GM23248 (cell line): ENCODE data around the gene DMC1. TPM values are rescaled to one million over a fixed set of nuclear protein-coding genes. Genes with fewer than 3 reads are reported as not detected.

Experiments used
- DNase-seq: peaks from one replicate; pipeline ENCODE4 v3.0.0-alpha.2; 2015
- H2AFZ ChIP-seq: fragments of 200-600 bp; sonication (generic); 2 replicates; pipeline ENCODE4 v1.6.1; 2016; ENCODE audit warnings: antibody characterized with exemption
- H3F3A ChIP-seq: fragments of 200-600 bp; sonication (generic); 2 replicates; pipeline ENCODE4 v1.6.1; 2016; ENCODE audit warnings: mild to moderate bottlenecking, antibody characterized with exemption, mixed run types; ENCODE audit not compliant: insufficient read depth
- H3K27ac ChIP-seq: fragments of 200-600 bp; sonication (generic); 2 replicates; pipeline ENCODE4 v1.5.1; 2016; ENCODE audit warnings: mild to moderate bottlenecking
- H3K27me3 ChIP-seq: fragments of 200-600 bp; sonication (generic); replicated peaks from 2 replicates; pipeline ENCODE4 v1.6.1; 2016; ENCODE audit warnings: mild to moderate bottlenecking; ENCODE audit not compliant: insufficient read depth
- H3K36me3 ChIP-seq: fragments of 200-600 bp; sonication (generic); 2 replicates; pipeline ENCODE4 v1.6.1; 2016; ENCODE audit warnings: low read depth, mild to moderate bottlenecking
- H3K4me1 ChIP-seq: fragments of 200-600 bp; sonication (generic); 2 replicates; pipeline ENCODE4 v1.6.1; 2016; ENCODE audit warnings: mild to moderate bottlenecking; ENCODE audit not compliant: insufficient read depth
- H3K4me2 ChIP-seq: fragments of 200-600 bp; sonication (generic); one replicate; pipeline ENCODE4 v1.6.1; 2016; ENCODE audit warnings: mild to moderate bottlenecking; ENCODE audit not compliant: unreplicated experiment
- H3K4me3 ChIP-seq: fragments of 200-600 bp; sonication (generic); 2 replicates; pipeline ENCODE4 v1.5.1; 2016; ENCODE audit warnings: mild to moderate bottlenecking
- H3K79me2 ChIP-seq: fragments of 200-600 bp; sonication (generic); 2 replicates; pipeline ENCODE4 v1.6.1; 2016; ENCODE audit warnings: mild to moderate bottlenecking; ENCODE audit not compliant: insufficient read depth
- H3K9ac ChIP-seq: fragments of 200-600 bp; sonication (generic); 2 replicates; pipeline ENCODE4 v1.6.1; 2016; ENCODE audit warnings: mild to moderate bottlenecking
- H3K9me2 ChIP-seq: fragments of 200-600 bp; sonication (generic); 2 replicates; pipeline ENCODE4 v1.6.1; 2016; ENCODE audit warnings: mixed run types, mild to moderate bottlenecking, moderate library complexity; ENCODE audit not compliant: insufficient read depth
- H3K9me3 ChIP-seq: fragments of 200-600 bp; sonication (generic); one replicate; pipeline ENCODE4 v1.6.1; 2017; ENCODE audit warnings: low read depth
- H4K20me1 ChIP-seq: fragments of 200-600 bp; sonication (generic); 2 replicates; pipeline ENCODE4 v1.6.0; 2016; ENCODE audit not compliant: insufficient read depth
- EZH2 ChIP-seq: fragments of 200-600 bp; sonication (generic); IDR thresholded peaks from 2 replicates; pipeline ENCODE4 v1.6.1; 2018; ENCODE audit warnings: antibody characterized with exemption, mild to moderate bottlenecking; ENCODE audit not compliant: insufficient read depth, poor library complexity, severe bottlenecking
- EZH2phosphoT487 ChIP-seq: fragments of 200-600 bp; sonication (generic); IDR thresholded peaks from 2 replicates; pipeline ENCODE4 v1.6.1; 2018; ENCODE audit warnings: antibody characterized with exemption, moderate library complexity, mild to moderate bottlenecking, low read depth; ENCODE audit not compliant: insufficient read depth
- WGBS, 2 experiments: methylation state at CpG; one replicate each; pipeline ENCODE4 v1.1.6; 2015 to 2017; ENCODE audit warnings: low lambda C conversion rate in 2 of 2, low coverage in 1 of 2; ENCODE audit errors: missing lambda C conversion rate in 2 of 2; 5-methylcytosine and 5-hydroxymethylcytosine counted together
- in situ Hi-C: fragments of 300-500 bp; cut with MboI; formaldehyde crosslinking; loops from 2 replicates; pipeline ENCODE4 v1.15.0; 2020
- polyA plus RNA-seq: library from polyadenylated mRNA; unstranded; fragments of >200 nt; fragmentation: Nextera tagmentation; extraction: Ambion mirVana; gene quantifications from 2 replicates; pipeline ENCODE4 v1.2.1, GENCODE V29; 2016
- total RNA-seq: library from RNA; depleted of rRNA; stranded (reverse); fragments of >200 nt; shearing (Covaris generic); gene quantifications from 2 replicates; pipeline ENCODE4 v1.2.3, GENCODE V29; 2014

Gene DMC1
- total and polyA plus RNA-seq, 2 experiments from 2014 or later, result 1.4 to 11.8 TPM

GRCh38 chr22:38485783-38486182 lies 84.2 kb downstream of the DMC1 start:
- Histone ChIP-seq H3K9me3 (no peaks in the 10 kb centered on the region), H3K79me2 (peaks cover 51% of the 10 kb centered on the region), H4K20me1 (no peaks in the 10 kb centered on the region), H3K9me2 (no peaks in the 10 kb centered on the region), H3K27me3 (no peaks in the 10 kb centered on the region), H3K36me3 (peaks cover 95% of the 10 kb centered on the region), H3K4me3 (no peak overlapping the region), H3K4me2 (no peak overlapping the region), H3K27ac (peak overlapping the region; percentile 16), H3K4me1 (0 out of 2 replicates have a peak, but pooled peaks cover 2% of the 10 kb centered on the region), H2AFZ (no peak overlapping the region), H3F3A (peaks cover 94% of the 10 kb centered on the region), H3K9ac (no peak overlapping the region)
- DNase-seq, result peak; percentile 46
- no peak for TF ChIP-seq EZH2phosphoT487
- no peak for TF ChIP-seq EZH2
- in situ Hi-C loops, result no loop called here
- WGBS, 2 experiments, result 54 to 56% methylated on average over 4 to 5 of the region's 5 CpGs

DNA sequence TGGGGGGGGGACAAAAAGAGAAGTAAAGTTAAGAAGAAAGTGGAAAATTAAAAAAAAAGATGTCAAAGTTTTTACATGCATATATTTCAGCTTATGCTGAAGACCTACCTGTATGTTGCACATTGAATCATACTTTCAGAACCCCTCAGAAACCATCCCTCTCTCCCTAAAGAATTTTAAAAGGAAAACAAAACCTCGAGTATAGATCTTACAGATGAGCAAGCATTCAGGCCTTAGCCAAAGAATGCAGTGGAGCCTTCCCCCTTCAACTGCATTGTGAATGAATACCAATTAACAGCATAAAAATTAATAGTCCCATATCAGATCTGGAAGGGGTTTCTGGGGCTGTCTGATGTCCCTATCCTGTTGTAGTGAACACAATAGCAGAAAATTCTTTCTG lies 85.7 kb downstream of the DMC1 start:
- no peak overlapping the region for H3K9ac ChIP-seq
- H3K4me3 ChIP-seq, result no peak overlapping the region
- in situ Hi-C loops, result no loop called here
- H3K36me3 ChIP-seq, result peaks cover 92% of the 10 kb centered on the region
- H3K9me3 ChIP-seq, result no peaks in the 10 kb centered on the region
- H3F3A ChIP-seq, result peaks cover 94% of the 10 kb centered on the region
- H4K20me1 ChIP-seq, result no peaks in the 10 kb centered on the region
- H3K79me2 ChIP-seq, result peaks cover 36% of the 10 kb centered on the region
- no peak overlapping the region for H3K4me2 ChIP-seq
- H3K9me2 ChIP-seq, result no peaks in the 10 kb centered on the region
- 86 to 93% methylated on average over 1 of the region's 1 CpG for WGBS, 2 experiments
- no peak for DNase-seq
- H3K4me1 ChIP-seq, result no peaks in the 10 kb centered on the region
- H2AFZ ChIP-seq, result no peak overlapping the region
- no peak for TF ChIP-seq EZH2
- TF ChIP-seq EZH2phosphoT487, result no peak
- H3K27ac ChIP-seq, result peak overlapping the region; percentile 12; the same call in 1 of the 2 replicates
- no peaks in the 10 kb centered on the region for H3K27me3 ChIP-seq

DNA sequence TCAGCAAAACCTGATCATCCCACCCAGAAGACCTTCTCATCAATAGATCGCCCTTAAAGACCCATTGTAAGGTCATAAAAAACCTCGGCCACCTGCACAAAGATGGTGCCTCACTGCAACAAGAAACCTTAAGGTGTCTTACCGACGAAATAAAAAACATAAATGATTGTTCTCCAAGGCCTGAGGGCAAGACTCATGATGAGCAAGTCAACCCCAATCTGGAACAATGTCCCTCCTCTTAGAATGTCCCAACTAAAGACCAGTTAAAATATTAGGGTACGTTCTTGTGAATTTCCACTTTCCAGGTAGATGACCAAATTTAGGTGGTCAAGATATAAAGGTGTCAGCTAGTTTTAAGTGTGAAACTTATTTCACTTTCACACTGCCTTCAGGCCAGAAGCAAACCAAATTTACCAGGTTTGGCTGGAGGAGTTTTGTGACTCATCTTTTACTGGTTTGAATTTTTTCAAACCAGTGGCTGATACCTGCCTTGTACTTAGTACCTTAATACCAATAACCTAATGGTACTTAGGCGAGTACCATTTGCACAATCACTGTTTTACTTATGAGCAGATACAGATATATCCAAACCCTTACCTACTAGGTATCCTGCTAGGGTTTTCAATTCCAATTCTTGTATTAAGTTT lies 87.2 kb downstream of the DMC1 start:
- in situ Hi-C loops, result no loop called here
- Histone ChIP-seq H3F3A (peaks cover 91% of the 10 kb centered on the region), H3K9ac (no peak overlapping the region), H3K79me2 (peaks cover 21% of the 10 kb centered on the region), H3K9me2 (no peaks in the 10 kb centered on the region), H3K4me3 (no peak overlapping the region), H3K4me2 (no peak overlapping the region), H3K36me3 (peaks cover 80% of the 10 kb centered on the region), H3K4me1 (no peaks in the 10 kb centered on the region), H3K27me3 (no peaks in the 10 kb centered on the region), H2AFZ (no peak overlapping the region), H4K20me1 (no peaks in the 10 kb centered on the region), H3K9me3 (no peaks in the 10 kb centered on the region), H3K27ac (0 out of 2 replicates have a peak overlapping the region, but pooled peaks have one; percentile 11)
- DNase-seq, result no peak
- TF ChIP-seq EZH2, result no peak
- no peak for TF ChIP-seq EZH2phosphoT487
- 96 to 99% methylated on average over 6 of the region's 6 CpGs for WGBS, 2 experiments

GRCh38 chr22:38481871-38482332 lies 88.1 kb downstream of the DMC1 start:
- WGBS, 2 experiments, result 98 to 100% methylated on average over 8 of the region's 8 CpGs
- Histone ChIP-seq H3F3A (peaks cover 92% of the 10 kb centered on the region), H3K9ac (no peak overlapping the region), H3K9me3 (no peaks in the 10 kb centered on the region), H2AFZ (no peak overlapping the region), H3K27me3 (no peaks in the 10 kb centered on the region), H3K4me2 (no peak overlapping the region), H3K27ac (0 out of 2 replicates have a peak overlapping the region, but pooled peaks have one; percentile 4), H3K79me2 (peaks cover 12% of the 10 kb centered on the region; the same call in 1 of the 2 replicates), H3K36me3 (peaks cover 80% of the 10 kb centered on the region), H3K4me3 (no peak overlapping the region), H4K20me1 (no peaks in the 10 kb centered on the region), H3K4me1 (no peaks in the 10 kb centered on the region), H3K9me2 (no peaks in the 10 kb centered on the region)
- in situ Hi-C loops, result no loop called here
- TF ChIP-seq EZH2 (no peak), EZH2phosphoT487 (no peak)
- no peak for DNase-seq
